Fibroblast of lung (primary cell): ENCODE data around the gene VN1R5. TPM values are rescaled to one million over a fixed set of nuclear protein-coding genes. Genes with fewer than 3 reads are reported as not detected.

Experiments used
- DNase-seq, 2 donors: peaks; one replicate each; pipeline versions ENCODE4 v3.0.0 to v3.0.0-alpha.2; 2010; ENCODE audit warnings: low read depth in 2 of 2
- H2AFZ ChIP-seq: 2 replicates; pipeline ENCODE4 v1.5.1; 2012; ENCODE audit warnings: low read length, control low read depth, inconsistent platforms
- H3K27ac ChIP-seq: 2 replicates; pipeline ENCODE4 v1.5.1; 2011; ENCODE audit warnings: low read length, control low read depth; ENCODE audit not compliant: insufficient read depth
- H3K27me3 ChIP-seq: 2 replicates; pipeline ENCODE4 v1.5.1; 2011; ENCODE audit warnings: mild to moderate bottlenecking, low read length; ENCODE audit not compliant: control insufficient read depth, insufficient read depth
- H3K36me3 ChIP-seq: 2 replicates; pipeline ENCODE4 v1.5.1; 2011; ENCODE audit warnings: low read length; ENCODE audit not compliant: control insufficient read depth, insufficient read depth
- H3K4me1 ChIP-seq: 2 replicates; pipeline ENCODE4 v1.5.1; 2011; ENCODE audit warnings: low read length; ENCODE audit not compliant: control insufficient read depth, insufficient read depth; ENCODE audit errors: extremely low read depth
- H3K4me2 ChIP-seq: 2 replicates; pipeline ENCODE4 v1.5.1; 2011; ENCODE audit warnings: low read length, control low read depth; ENCODE audit not compliant: insufficient read depth; ENCODE audit errors: extremely low read depth
- H3K4me3 ChIP-seq, 4 experiments: fragments of 200-600 bp in 1 of 4; sonication (generic) in 1 of 4; replicated peaks in 1 of 4; 2 replicates each; pipeline ENCODE4 v1.5.1; 2011 to 2016; ENCODE audit warnings: low read length in 4 of 4, low read depth in 3 of 4, mild to moderate bottlenecking in 3 of 4, control low read depth in 2 of 4, inconsistent platforms in 1 of 4, mixed read lengths in 1 of 4; ENCODE audit not compliant: insufficient read depth in 1 of 4; ENCODE audit errors: control extremely low read depth in 1 of 4
- H3K79me2 ChIP-seq: 2 replicates; pipeline ENCODE4 v1.5.1; 2012; ENCODE audit warnings: mild to moderate bottlenecking, low read length, inconsistent platforms; ENCODE audit not compliant: control insufficient read depth, insufficient read depth
- H3K9ac ChIP-seq: 2 replicates; pipeline ENCODE4 v1.5.1; 2011; ENCODE audit warnings: mild to moderate bottlenecking, low read length, control low read depth; ENCODE audit not compliant: insufficient read depth
- H3K9me3 ChIP-seq: 2 replicates; pipeline ENCODE4 v1.5.1; 2012; ENCODE audit warnings: low read depth, low read length; ENCODE audit not compliant: control insufficient read depth, insufficient read depth
- H4K20me1 ChIP-seq: 2 replicates; pipeline ENCODE4 v1.5.1; 2011; ENCODE audit warnings: low read length; ENCODE audit not compliant: control insufficient read depth, insufficient read depth; ENCODE audit errors: extremely low read depth
- EZH2 ChIP-seq: IDR thresholded peaks from 2 replicates; pipeline ENCODE4 v1.5.1; 2012; ENCODE audit warnings: low read length, control low read depth, mild to moderate bottlenecking; ENCODE audit errors: missing control alignments
- polyA plus RNA-seq, 2 donors: library from polyadenylated mRNA; depleted of rRNA in 1 of 2; stranded (reverse) in 1 of 2; unstranded in 1 of 2; fragments of >200 nt; gene quantifications; 2 replicates each; pipeline ENCODE4 v1.2.1, GENCODE V29; 2011 to 2012; ENCODE audit warnings: missing spikeins in 1 of 2
- total RNA-seq: library from RNA; depleted of rRNA; stranded (reverse); fragments of >200 nt; gene quantifications from 2 replicates; pipeline ENCODE4 v1.2.1, GENCODE V29; 2014
- TF ChIP-seq, protein P1 (sequence below), 2 donors: IDR thresholded peaks in 1 of 2; conservative IDR thresholded peaks in 1 of 2; 1 replicate in 1 of 2; 2 replicates in 1 of 2; pipeline ENCODE4 v1.5.1; 2011 to 2012; ENCODE audit warnings: low read length in 2 of 2, control low read depth in 1 of 2, inconsistent platforms in 1 of 2, low read depth in 1 of 2, mild to moderate bottlenecking in 1 of 2

Gene VN1R5
- total and polyA plus RNA-seq, 2 donors (not counting 1 experiment from before 2014, with no cell fraction given), result not detected

DNA sequence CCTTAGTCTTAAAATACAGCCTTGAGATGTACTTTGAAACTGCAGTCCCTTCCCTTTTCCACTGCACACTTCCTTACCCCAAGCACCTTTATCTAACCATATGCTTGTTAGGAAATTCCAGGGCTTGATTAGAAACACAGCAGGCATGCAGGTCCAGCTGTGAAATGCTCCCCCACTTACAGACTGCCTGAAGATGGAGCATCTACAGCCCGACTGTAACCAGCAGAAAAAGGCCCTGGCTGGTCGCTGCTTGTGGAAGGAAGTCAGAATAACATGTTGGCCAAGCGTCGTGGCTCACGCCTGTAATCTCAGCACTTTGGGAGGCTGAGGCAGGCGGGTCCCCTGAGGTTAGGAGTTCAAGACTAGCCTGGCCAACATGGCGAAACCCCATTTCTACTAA lies 37.2 kb downstream of the VN1R5 start:
- no peaks in the 10 kb centered on the region for H3K79me2 ChIP-seq
- no peaks in the 10 kb centered on the region for H3K27me3 ChIP-seq
- peaks cover 5% of the 10 kb centered on the region for H3K4me1 ChIP-seq
- no peak overlapping the region for H3K27ac ChIP-seq
- H2AFZ ChIP-seq, result no peak overlapping the region
- no peaks in the 10 kb centered on the region for H4K20me1 ChIP-seq
- H3K4me3 ChIP-seq, result no peak overlapping the region
- peak; percentile 12 to 84 for DNase-seq
- H3K4me2 ChIP-seq, result no peak overlapping the region
- no peaks in the 10 kb centered on the region for H3K9me3 ChIP-seq
- H3K9ac ChIP-seq, result no peak overlapping the region
- no peaks in the 10 kb centered on the region for H3K36me3 ChIP-seq
- TF ChIP-seq EZH2, result no peak
- TF ChIP-seq, protein P1, sequence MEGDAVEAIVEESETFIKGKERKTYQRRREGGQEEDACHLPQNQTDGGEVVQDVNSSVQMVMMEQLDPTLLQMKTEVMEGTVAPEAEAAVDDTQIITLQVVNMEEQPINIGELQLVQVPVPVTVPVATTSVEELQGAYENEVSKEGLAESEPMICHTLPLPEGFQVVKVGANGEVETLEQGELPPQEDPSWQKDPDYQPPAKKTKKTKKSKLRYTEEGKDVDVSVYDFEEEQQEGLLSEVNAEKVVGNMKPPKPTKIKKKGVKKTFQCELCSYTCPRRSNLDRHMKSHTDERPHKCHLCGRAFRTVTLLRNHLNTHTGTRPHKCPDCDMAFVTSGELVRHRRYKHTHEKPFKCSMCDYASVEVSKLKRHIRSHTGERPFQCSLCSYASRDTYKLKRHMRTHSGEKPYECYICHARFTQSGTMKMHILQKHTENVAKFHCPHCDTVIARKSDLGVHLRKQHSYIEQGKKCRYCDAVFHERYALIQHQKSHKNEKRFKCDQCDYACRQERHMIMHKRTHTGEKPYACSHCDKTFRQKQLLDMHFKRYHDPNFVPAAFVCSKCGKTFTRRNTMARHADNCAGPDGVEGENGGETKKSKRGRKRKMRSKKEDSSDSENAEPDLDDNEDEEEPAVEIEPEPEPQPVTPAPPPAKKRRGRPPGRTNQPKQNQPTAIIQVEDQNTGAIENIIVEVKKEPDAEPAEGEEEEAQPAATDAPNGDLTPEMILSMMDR (conservative IDR thresholded peaks at IDR 0.05 in 1 of 2, IDR thresholded peaks at IDR 0.05 in 1 of 2; ENCODE audit: low read depth in 1 of 2, low read length in 2 of 2), result no peak

DNA sequence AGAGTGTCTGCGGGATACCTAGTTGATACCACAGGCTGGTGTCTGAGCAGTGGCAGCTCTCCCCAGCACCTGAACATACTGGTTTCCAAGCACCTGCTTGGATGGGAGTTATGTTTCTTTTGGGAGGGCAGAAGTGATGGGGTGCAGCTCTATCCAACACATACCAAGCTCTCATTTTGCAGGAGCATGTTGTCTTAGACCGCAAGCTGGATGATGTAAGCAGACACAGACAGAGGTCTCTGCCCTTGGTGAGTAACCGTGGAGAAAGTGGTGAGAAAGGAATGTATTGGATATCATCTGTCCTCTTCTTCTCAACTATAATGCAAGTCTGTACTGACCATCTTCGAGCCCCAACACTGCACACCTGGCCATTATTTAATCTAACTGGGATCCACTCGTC lies 38.4 kb downstream of the VN1R5 start:
- Histone ChIP-seq H3K36me3 (no peaks in the 10 kb centered on the region), H3K9ac (no peak overlapping the region), H2AFZ (no peak overlapping the region), H3K27ac (no peak overlapping the region), H3K27me3 (no peaks in the 10 kb centered on the region), H3K9me3 (no peaks in the 10 kb centered on the region), H3K4me2 (no peak overlapping the region), H3K4me3 (no peak overlapping the region), H3K4me1 (peaks cover 5% of the 10 kb centered on the region), H3K79me2 (no peaks in the 10 kb centered on the region), H4K20me1 (no peaks in the 10 kb centered on the region)
- TF ChIP-seq EZH2, result no peak
- TF ChIP-seq, protein P1 (conservative IDR thresholded peaks at IDR 0.05 in 1 of 2, IDR thresholded peaks at IDR 0.05 in 1 of 2; ENCODE audit: low read depth in 1 of 2, low read length in 2 of 2), result no peak
- peak; percentile 75 to 93 for DNase-seq

DNA sequence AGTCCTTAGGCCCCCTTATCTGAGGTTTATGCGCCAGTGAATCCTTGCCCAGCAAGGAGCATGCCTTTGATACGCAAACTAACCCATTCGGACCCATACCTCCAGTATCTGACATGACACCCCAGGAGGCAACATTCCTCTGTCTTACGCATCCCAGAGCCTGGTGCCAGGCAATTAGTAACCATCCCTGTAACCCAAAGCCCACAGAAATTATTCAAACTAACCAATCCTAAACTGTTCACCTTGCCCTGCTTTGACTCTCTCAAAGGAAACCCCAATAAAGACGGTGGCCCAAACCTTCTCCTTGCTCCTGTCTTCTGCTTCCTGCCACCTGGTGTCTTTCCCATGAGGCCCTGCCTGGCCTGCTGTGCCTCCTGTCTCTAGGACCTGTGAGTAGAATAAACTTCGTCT lies 39.4 kb downstream of the VN1R5 start:
- H3K27ac ChIP-seq, result no peak overlapping the region

More for the DNA sequence above, 39.4 kb downstream of the VN1R5 start:
- Histone ChIP-seq H3K79me2 (no peaks in the 10 kb centered on the region), H3K4me2 (no peak overlapping the region), H3K36me3 (peaks cover 1% of the 10 kb centered on the region), H3K4me3 (no peak overlapping the region), H4K20me1 (no peaks in the 10 kb centered on the region), H2AFZ (no peak overlapping the region), H3K9me3 (no peaks in the 10 kb centered on the region), H3K4me1 (peaks cover 5% of the 10 kb centered on the region), H3K9ac (no peak overlapping the region), H3K27me3 (no peaks in the 10 kb centered on the region)
- peak in 1 of 2 donors; percentile 79 for DNase-seq
- TF ChIP-seq EZH2, result no peak
- TF ChIP-seq, protein P1 (conservative IDR thresholded peaks at IDR 0.05 in 1 of 2, IDR thresholded peaks at IDR 0.05 in 1 of 2; ENCODE audit: low read depth in 1 of 2, low read length in 2 of 2), result no peak
